Stimulated activated CD8-positive, alpha-beta memory T cell treated with anti-CD3 and anti-CD28 coated beads, Interleukin-15, amount 100 ng/mL, for 4 hours (primary cell): ENCODE data around the gene SLITRK3.

ENCODE experiments used
- DNase-seq, 2 donors: peaks; one replicate each; pipeline ENCODE4 v3.0.0-alpha.2; 2020; ENCODE audit warnings: low read depth in 2 of 2

SLITRK3 gene, protein sequence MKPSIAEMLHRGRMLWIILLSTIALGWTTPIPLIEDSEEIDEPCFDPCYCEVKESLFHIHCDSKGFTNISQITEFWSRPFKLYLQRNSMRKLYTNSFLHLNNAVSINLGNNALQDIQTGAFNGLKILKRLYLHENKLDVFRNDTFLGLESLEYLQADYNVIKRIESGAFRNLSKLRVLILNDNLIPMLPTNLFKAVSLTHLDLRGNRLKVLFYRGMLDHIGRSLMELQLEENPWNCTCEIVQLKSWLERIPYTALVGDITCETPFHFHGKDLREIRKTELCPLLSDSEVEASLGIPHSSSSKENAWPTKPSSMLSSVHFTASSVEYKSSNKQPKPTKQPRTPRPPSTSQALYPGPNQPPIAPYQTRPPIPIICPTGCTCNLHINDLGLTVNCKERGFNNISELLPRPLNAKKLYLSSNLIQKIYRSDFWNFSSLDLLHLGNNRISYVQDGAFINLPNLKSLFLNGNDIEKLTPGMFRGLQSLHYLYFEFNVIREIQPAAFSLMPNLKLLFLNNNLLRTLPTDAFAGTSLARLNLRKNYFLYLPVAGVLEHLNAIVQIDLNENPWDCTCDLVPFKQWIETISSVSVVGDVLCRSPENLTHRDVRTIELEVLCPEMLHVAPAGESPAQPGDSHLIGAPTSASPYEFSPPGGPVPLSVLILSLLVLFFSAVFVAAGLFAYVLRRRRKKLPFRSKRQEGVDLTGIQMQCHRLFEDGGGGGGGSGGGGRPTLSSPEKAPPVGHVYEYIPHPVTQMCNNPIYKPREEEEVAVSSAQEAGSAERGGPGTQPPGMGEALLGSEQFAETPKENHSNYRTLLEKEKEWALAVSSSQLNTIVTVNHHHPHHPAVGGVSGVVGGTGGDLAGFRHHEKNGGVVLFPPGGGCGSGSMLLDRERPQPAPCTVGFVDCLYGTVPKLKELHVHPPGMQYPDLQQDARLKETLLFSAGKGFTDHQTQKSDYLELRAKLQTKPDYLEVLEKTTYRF

DNA sequence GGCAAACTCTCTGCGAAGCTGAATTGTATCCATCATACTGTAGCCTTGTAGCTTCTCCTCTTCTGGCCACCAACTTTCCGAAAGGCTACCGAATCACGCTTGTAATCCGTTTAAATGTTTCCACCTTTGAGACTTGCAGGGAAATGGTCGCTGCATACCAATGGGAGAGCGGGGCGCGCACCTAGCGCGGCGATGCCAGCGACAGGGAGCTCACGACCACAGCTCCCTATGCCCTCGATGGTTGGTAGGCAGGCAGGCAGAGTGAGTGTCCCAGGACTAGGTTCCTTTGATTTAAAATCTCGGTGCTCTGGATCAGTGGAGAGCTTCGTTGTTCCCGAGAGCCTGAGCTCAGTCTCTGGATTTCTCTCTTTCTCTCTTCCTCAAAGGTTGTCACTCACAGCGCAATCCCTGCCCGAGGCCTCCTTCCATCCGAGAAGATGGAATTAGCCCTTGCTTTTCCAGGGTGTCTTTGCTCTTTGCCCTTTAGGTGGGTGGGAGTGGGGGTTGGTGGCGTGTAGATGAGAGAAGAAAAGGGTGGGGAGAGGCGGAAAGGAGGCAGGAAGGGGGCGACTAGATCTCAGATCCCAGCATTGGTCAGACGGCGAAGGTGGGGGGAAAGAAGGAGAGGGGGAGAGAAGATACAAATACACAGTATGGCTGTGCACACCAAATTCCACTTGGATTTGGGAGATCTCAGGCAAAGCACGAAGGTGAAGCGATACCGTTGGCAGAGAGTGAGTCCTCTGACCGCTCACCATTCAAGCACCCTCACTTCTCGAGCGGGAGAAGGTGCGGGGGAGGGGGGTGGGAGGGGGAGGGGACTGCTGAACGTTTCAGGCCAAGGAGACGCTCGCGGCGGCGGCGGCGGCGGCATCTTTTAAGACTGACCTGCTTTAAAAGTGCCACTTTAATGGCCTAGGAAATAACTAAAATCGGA lies at the start of gene SLITRK3:
TSS of gene SLITRK3 (minus strand) at position 745 of the 937 bp plus-strand sequence. CDS start 5,554 bp downstream, outside the sequence.
- no peak for DNase-seq

DNA sequence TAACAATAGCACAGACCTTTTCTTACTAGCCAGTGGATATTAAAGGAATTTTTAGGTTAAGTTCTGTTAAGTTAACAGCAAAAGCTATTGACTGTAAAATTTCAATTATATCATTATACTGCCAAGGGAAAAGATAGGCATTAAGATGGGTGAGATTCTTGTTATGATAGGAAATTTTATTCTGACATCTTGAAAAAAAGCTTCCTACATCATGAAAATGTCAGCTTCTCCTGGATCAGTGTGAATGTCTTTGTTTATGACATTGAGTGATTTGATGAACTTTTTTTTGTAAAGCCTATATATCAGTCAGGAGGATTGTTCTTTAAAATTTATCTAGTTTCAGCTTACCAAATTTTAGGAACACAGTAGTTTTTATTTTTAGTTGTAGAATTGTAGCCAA lies 47.4 kb upstream of the SLITRK3 start:
- no peak for DNase-seq

DNA sequence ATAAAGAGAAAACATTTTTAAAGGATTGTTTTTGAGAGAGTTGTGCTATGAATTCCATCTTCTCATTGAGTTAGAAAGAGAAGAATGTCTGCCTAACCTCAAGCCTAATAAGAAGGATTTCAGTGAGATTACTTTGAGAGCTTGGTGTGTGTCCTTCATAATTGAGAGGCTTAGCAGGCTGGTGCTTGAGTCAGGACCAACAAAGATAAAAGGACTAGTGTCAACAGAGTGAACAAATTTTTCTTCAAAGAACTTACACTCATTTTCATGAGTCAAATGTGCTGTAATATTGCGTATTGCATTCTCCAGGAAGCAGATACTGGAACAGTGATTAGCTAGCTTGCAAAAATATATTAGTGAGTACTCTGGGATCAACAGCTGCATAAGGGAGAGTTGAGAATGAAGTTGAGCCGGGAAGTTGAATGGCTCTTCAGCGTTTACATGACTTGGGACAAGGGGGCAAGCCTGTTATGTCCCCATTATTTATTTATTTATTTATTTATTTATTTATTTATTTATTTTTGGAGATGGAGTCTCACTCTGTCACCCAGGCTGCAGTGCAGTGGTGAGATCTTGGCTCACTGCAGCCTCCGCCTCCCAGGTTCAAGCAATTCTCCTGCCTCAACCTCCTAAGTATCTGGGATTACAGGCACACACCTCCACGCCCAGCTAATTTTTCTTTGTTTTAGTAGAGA lies 37.5 kb upstream of the SLITRK3 start:
- no peak for DNase-seq

DNA sequence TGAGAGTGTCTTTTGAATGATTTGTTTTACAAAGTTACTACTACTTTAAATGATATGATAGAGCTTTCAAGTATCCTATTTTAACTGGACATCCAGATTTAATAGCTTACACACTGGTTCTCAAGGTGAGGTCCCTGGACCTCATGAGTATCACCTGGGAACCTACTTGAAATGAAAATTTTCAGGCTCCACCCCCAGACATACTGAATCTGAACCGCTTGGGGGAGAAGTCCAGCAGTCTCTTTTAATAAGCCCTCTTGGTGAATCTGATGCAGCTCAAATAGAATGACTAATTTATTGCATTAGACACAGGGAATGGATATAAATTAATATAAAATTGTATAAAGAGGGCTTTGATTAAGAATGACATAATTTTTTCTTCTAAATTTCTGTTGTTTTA lies 29.4 kb upstream of the SLITRK3 start:
- DNase-seq, result no peak

DNA sequence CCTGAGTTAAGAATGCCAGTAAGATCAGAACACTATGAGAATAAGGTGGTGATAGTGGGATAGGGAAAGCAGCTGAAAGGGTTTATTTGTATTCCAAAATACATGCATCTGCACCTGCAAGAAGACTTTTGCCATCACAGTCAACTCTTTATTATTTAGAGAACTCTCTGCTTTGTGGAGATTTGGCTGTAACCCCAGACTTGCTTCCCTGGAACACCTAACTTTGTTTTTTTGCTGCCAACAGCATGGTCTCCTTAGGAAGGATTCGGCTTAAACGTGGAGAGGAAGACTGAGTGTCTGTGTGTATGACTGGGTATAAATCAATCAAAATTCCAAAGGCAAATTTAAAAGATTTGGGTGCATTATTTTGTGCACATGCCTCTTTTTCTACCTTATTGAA lies 21.6 kb upstream of the SLITRK3 start:
- DNase-seq, result no peak

DNA sequence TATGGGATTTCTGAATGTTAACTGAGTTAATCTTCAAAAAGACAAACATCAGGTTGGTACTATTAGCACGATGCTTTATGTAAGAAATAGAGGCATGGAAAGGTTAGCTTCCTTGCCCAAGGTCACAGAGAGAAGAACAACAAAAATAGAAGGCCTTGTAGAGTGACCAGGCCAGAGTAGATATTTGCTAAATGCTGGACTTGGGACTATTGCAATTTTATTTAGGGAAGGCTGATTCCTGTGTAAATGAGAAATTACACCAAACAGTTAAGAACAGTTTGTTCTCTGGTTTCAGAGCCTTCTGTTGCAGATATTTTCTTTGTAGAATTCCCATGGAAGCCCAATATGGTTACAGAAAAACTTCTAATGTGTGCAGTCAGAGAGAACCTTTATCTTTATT lies 16.4 kb upstream of the SLITRK3 start:
- no peak for DNase-seq

DNA sequence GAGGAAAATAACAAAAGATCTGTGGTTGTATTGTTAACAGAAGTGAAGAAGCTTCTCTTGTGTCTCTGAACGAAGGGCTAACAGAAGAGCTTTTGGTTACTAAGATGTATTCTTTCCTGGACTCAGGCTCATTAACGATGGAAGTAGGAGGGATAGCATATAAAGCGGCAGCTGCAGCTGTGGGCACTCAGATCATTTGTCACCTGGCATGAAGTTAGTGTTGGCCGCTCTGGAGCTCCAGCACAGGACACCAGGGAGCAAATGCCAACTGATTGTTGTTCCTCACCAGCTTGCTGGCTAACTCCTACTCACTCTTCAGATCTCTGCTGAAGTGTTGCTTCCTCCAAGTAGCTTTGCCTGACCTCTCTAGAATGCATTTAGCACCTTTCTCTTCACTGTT lies 15.5 kb upstream of the SLITRK3 start:
- no peak for DNase-seq

DNA sequence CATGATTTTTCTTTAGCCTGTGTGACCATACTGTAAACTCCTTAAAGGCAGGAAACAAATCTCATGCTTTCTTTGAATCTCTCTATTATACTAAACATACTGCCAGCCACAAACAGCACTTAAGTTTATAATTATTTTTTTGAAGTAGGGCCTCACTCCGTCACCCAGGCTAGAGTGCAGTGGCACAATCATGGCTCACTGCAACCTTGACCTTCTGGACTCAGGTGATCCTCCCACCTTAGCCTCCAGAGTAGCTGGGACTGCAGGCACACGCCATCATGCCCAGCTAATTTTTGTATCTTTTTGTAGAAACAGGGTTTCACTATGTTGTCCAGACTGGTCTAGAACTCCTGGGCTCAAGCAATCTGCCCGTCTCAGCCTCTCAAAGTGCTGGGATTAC lies 14.5 kb upstream of the SLITRK3 start:
- DNase-seq, result no peak

DNA sequence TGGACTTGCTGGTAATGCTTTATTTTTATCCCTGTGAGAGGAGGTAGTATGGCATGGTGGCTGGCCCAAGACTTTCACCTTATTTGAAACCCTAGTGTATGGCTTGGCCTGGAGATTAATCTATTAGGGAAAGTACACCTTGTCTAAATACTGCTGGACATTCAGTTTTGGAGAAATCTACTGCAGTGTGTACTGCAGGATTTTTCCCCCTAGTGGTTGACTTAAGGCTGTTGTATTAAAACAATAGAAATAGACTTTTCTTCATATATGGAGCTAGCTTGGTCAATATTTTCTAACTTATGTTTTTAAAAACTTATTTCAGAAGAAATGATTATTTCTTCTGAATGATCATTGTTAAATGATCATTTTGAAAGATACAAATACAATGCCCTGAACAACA lies 13.9 kb upstream of the SLITRK3 start:
- no peak for DNase-seq

DNA sequence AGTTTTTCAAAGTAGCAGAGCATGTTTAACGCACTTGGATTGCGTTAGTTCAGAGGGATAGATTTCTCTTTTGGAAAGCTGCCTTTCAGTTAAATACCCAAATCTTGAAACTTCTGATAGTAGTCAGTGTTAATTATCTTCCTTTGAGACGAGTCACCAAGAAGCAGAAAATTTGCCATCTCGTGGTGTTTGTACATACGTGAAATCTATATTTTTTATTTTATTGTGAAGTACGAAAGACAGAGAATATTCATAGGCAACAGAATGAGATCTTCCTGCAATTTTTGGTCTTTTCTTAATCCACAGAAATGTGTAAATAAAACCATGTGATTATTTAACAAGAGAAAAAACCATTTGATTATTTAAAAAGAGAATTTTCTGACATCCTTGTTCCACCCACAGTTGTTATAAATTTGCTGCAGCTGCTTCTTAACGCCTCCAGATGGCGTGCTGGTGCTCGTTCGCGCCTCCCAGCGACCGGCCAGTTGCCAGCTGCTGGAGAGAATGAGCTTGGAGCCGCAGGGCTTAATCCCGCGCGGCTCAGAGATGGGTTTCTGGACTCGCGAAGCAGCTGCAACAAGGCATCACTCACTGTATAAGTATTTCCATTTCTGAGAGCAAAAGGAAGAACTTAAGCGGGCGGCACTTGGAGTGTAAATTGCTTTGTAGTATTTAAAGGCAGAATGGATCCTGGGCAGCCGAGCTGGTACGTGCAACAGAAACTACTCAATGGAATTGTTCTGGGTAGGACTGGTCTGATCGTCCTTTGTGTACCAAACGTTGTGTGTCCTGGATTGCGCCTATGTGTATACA lies 10.5 kb upstream of the SLITRK3 start:
- DNase-seq, result no peak

DNA sequence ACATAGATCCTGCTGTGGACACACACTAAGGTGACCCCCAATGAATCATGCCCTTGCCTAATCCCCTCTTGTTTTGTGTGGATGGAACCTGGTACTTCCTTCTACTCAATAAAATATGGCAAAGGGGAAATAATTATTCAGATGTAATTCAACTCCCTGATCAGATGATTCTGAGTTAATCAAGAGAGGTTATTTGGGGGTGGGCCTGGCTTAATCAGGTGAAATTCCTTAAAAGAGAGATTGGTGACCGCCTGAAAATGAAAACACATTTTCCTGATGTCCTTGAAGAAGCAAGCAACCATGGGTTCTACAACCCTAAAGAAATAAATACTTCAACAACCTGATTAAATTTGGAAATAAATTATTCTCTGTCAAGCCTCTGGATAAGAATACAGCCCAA lies 8.3 kb upstream of the SLITRK3 start:
- DNase-seq, result no peak

DNA sequence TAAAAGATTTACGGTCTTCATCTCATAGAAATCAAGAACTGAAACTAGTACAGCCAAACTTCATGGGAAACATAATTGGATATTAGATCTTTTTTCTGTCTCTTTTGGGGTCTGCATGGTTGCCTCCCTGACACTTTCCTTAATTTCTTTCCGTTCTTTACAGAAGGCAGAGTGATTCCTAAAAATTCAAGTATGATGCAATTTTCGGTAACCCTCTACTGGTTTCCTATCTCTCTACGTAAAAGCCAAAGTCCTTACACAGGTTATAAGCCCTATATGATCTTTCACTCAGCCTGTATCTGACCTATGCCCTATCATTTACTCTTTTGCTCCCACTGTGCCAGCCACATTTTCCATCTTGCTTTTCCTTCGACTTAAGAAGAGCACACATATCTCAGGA lies 6.8 kb upstream of the SLITRK3 start:
- DNase-seq, result no peak

DNA sequence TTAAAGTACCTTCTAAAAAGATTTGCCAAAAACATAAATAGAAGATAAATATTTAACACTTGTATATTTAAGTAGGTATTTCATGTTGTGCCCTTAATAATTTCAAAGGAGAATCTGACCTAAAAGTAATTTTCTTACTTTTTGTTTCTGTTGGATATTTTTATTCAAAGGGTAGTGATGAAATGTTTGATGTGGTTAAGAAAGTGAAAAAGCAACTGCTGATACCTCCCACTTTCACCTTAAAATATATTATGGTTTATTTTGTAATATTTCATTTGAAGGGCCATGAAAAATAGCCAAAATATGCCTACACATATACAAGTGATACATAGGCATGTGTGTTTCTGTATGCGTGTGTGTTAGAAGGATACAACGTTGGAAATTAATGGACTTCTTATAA lies 5.8 kb upstream of the SLITRK3 start:
- DNase-seq, result no peak

DNA sequence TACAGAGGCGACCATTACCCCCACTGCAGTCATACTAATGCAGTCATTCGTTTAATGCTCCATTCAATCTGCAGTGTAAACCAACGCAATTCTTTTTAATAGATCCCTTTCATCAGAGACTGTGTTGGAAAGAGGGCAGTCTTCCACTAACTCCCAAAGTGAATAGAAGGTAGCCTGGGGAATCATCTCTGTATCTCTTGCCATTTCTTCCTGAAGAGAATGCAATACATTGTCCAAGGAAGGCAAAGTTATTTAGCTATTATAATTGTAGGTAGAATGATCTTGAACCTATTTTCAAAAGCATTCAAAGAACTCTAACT lies 1.3 kb upstream of the SLITRK3 start:
- DNase-seq, result no peak

DNA sequence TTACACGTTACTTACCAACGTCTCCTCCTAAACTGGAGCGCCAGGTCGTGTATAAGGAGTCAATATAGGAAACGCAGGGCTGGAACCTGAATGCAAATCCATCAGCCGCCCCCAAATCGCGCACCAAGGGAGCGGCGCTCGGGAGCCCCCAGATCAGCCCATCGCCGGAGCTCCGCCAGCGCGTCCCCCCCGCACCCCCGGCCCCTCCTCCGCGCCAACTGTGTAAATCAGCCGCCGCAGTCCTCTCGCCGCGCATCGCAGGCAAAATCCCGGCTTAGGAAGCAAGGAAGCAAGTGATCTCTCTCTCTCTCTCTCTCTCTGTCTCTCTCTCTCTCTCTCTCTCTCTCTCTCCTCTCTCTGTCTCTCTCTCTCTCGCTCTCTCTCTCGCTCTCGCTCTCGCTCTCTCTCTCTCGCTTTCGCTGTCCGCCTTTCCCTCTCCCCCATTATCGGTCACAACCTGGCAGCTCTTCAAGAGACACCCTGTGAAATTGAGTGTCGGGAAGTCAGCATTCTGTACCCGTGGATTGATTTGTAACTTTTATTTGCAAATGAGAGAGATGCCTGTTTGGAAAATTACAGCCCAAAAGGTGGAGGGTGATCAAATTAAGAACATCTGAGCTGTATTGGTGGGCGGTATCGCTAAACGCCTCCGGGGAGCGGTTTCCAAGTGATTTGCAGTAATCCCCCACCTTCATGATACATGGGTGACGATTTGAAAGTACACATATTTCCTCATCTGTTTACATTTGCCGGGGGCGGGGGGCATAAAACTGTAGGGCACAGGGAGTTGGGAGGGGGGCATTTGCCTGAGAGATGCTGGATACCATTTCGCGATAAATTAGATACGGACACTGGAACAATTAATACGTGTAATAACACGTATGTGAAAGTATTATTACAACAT lies 645 bp upstream of the SLITRK3 start:
- no peak for DNase-seq

DNA sequence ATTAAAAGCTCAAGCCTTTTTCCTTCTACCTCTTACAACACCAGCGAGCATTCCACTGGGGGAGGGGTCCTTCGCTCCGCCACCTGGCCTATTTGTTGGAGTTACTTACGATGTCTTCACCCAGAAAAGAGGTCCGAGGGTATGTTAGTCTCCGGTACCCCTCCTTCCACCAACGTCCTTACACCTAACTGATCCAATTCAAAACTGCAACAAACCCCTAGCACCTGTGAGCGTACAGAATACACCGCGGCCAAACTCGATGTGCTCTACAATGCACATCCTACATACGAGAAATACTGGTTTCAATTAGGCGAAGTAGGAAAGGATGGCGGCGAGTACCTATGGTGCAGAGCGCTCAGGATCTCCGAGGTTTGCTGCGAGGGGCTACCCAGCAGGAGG lies 944 bp downstream of the SLITRK3 start:
- DNase-seq, result no peak

DNA sequence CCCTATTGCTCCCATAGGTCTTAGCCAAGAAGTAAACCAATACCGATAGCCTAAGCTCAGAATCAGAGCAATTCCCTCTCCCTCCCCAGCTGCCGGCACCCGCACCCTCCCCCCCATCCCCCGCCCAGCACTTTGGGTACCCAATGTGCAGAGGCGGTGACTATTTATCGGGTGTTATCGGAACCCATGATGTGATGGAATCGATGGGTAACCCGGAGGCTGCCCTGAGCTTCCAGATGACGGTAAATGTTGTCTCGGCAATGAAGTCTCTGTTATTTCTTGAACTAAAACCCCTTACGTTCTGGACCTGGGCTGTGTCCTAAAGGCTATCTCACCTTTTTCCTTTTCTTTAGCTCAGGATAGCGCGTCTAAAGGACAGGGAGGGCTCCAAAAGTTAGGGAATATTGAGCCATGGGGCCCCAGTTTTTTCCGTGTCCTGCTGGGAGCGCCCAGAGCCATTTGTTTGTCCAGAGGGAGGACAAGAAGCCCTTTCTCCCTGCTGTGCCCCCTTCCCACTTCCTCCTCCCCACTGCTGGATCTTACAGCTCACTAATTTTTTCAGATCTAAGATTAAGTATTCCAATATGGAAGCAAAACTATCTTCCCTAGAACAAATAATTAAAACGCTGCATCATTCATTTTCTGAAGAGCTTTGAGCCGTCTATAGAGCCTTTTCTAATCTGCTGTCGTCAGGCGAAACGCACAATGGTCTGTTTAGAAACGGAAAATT lies 1.5 kb downstream of the SLITRK3 start:
- DNase-seq, result no peak

DNA sequence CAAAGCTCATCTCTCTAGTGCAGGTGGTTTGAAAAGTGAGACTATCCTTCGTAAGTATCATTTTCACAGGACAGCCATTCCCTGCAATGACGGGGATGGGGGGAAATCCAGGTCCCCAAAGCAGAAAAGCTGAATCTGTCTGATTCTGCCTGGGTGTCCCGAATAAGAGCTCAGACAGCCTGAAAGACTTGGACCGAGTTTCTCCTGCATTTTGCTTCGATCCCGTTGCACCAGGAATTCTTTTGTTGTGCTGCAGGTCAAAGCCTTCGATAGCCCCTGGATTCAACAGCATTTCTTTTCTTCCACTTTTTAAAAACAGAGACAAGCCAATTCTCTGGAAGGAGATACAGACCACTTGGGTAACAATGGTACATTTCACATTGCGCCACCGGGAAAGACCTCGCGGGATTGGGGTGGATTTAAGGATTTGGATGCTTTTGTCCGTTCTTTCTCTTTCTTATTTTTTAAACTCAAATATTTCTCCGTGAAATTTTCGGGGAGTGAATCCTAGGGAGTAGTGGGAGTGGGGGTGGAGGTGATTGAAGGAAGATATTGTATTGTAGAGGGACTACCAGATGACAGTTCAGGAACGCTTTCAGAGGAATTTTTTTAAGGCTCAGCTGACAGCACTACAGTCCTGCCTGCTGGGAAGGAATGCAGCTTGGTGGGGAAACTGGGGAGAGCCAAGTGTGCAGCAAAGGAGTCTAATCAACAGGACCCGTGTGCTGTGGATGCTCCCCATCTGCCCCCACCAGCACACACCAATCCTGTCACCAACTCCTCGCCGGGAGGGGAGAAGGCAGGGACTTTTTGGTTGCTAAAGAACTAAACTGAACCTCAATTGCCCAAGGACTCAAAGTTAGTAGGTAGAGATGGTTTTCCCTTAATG lies 2.6 kb downstream of the SLITRK3 start:
- no peak for DNase-seq
